Panc1 (cell line): Measurements from ENCODE around the gene MBLAC2.

Experiments
- POLR2AphosphoS5 ChIP-seq: IDR thresholded peaks from 2 replicates; pipeline ENCODE4 v1.6.1; 2012; ENCODE audit warnings: mild to moderate bottlenecking, low read depth, low read length, moderate library complexity
- SIN3A ChIP-seq: IDR thresholded peaks from 2 replicates; pipeline ENCODE4 v1.6.1; 2012; ENCODE audit warnings: low read depth, mild to moderate bottlenecking, low read length, moderate library complexity, borderline replicate concordance; ENCODE audit not compliant: insufficient read depth
- TF ChIP-seq, protein P1 (sequence below): fragments of 450-650 bp; IDR thresholded peaks from 2 replicates; pipeline ENCODE4 v1.5.1; 2017; ENCODE audit warnings: mild to moderate bottlenecking

DNA sequence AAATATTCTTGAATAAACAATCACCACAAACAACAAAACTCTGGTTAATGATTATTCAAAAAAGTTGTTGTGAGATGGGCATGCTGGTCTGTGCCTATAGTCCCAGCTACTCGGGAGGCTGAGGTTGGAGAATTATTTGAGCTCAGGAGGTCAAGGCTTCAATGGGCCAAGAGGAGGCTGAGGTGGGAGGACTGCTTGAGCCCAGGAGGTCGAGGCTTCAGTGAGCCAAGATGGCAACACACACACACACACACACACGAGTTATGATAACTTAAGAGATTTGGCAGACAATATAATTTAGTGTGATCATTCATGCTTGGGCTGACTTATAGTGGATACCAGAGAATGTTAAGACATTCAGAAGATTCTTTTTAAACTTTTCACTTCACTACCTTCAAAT lies 39.9 kb upstream of the MBLAC2 start:
- TF ChIP-seq, protein P1, sequence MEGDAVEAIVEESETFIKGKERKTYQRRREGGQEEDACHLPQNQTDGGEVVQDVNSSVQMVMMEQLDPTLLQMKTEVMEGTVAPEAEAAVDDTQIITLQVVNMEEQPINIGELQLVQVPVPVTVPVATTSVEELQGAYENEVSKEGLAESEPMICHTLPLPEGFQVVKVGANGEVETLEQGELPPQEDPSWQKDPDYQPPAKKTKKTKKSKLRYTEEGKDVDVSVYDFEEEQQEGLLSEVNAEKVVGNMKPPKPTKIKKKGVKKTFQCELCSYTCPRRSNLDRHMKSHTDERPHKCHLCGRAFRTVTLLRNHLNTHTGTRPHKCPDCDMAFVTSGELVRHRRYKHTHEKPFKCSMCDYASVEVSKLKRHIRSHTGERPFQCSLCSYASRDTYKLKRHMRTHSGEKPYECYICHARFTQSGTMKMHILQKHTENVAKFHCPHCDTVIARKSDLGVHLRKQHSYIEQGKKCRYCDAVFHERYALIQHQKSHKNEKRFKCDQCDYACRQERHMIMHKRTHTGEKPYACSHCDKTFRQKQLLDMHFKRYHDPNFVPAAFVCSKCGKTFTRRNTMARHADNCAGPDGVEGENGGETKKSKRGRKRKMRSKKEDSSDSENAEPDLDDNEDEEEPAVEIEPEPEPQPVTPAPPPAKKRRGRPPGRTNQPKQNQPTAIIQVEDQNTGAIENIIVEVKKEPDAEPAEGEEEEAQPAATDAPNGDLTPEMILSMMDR: no peak
- no peak for TF ChIP-seq POLR2AphosphoS5
- TF ChIP-seq SIN3A: no peak
